ENCODE measurements around the gene DACT2. TPM values are rescaled to one million over a fixed set of nuclear protein-coding genes. Genes with fewer than 3 reads are reported as not detected.

The DACT2 gene
- total RNA-seq: not detected

- H3K27me3 ChIP-seq (ENCODE audit: insufficient read depth, low read length): peaks cover 19% of the 10 kb centered on the region
- H3K4me1 ChIP-seq (ENCODE audit: insufficient read depth, low read length): no peaks in the 10 kb centered on the region
- H3K9me3 ChIP-seq (ENCODE audit: low read depth, low read length): no peaks in the 10 kb centered on the region
- H3K4me3 ChIP-seq (ENCODE audit: low read length): no peak within 1 kb of the TSS
Observed at GRCh38 chr6:168319279-168320111, at the start of gene DACT2. Gene DACT2 (minus strand): TSS chr6:168319777. CDS start chr6:168319633, 144 bp downstream.

- H3K27me3 ChIP-seq (ENCODE audit: insufficient read depth, low read length): no peaks in the 10 kb centered on the region
- no peaks in the 10 kb centered on the region for H3K4me1 ChIP-seq (ENCODE audit: insufficient read depth, low read length)
- H3K4me3 ChIP-seq (ENCODE audit: low read length): no peak overlapping the region
- no peaks in the 10 kb centered on the region for H3K9me3 ChIP-seq (ENCODE audit: low read depth, low read length)
Observed at GRCh38 chr6:168368936-168369335, 49.4 kb upstream of the DACT2 start.

GRCh38 chr6:168368066-168368820 is 48.7 kb upstream of the DACT2 start:
- no peaks in the 10 kb centered on the region for H3K4me1 ChIP-seq (ENCODE audit: insufficient read depth, low read length)
- no peaks in the 10 kb centered on the region for H3K9me3 ChIP-seq (ENCODE audit: low read depth, low read length)
- no peak overlapping the region for H3K4me3 ChIP-seq (ENCODE audit: low read length)
- H3K27me3 ChIP-seq (ENCODE audit: insufficient read depth, low read length): no peaks in the 10 kb centered on the region

- no peaks in the 10 kb centered on the region for H3K27me3 ChIP-seq (ENCODE audit: insufficient read depth, low read length)
- H3K4me1 ChIP-seq (ENCODE audit: insufficient read depth, low read length): no peaks in the 10 kb centered on the region
- no peak overlapping the region for H3K4me3 ChIP-seq (ENCODE audit: low read length)
- no peaks in the 10 kb centered on the region for H3K9me3 ChIP-seq (ENCODE audit: low read depth, low read length)
Observed at GRCh38 chr6:168367285-168367751, 47.7 kb upstream of the DACT2 start.

GRCh38 chr6:168366473-168366872 is 46.9 kb upstream of the DACT2 start:
- H3K4me3 ChIP-seq (ENCODE audit: low read length): no peak overlapping the region
- no peaks in the 10 kb centered on the region for H3K4me1 ChIP-seq (ENCODE audit: insufficient read depth, low read length)
- no peaks in the 10 kb centered on the region for H3K9me3 ChIP-seq (ENCODE audit: low read depth, low read length)
- H3K27me3 ChIP-seq (ENCODE audit: insufficient read depth, low read length): no peaks in the 10 kb centered on the region

- Histone ChIP-seq H3K4me1 (ENCODE audit: insufficient read depth, low read length) (no peaks in the 10 kb centered on the region), H3K27me3 (ENCODE audit: insufficient read depth, low read length) (no peaks in the 10 kb centered on the region), H3K9me3 (ENCODE audit: low read depth, low read length) (no peaks in the 10 kb centered on the region), H3K4me3 (ENCODE audit: low read length) (no peak overlapping the region)
Observed at GRCh38 chr6:168365422-168366165, 46.0 kb upstream of the DACT2 start.

GRCh38 chr6:168364793-168365421 is 45.3 kb upstream of the DACT2 start:
- no peaks in the 10 kb centered on the region for H3K27me3 ChIP-seq (ENCODE audit: insufficient read depth, low read length)
- H3K4me1 ChIP-seq (ENCODE audit: insufficient read depth, low read length): no peaks in the 10 kb centered on the region
- no peak overlapping the region for H3K4me3 ChIP-seq (ENCODE audit: low read length)
- H3K9me3 ChIP-seq (ENCODE audit: low read depth, low read length): no peaks in the 10 kb centered on the region

- Histone ChIP-seq H3K4me1 (ENCODE audit: insufficient read depth, low read length) (no peaks in the 10 kb centered on the region), H3K4me3 (ENCODE audit: low read length) (no peak overlapping the region), H3K27me3 (ENCODE audit: insufficient read depth, low read length) (no peaks in the 10 kb centered on the region), H3K9me3 (ENCODE audit: low read depth, low read length) (no peaks in the 10 kb centered on the region)
Observed at GRCh38 chr6:168363811-168364792, 44.5 kb upstream of the DACT2 start.

- Histone ChIP-seq H3K9me3 (ENCODE audit: low read depth, low read length) (no peaks in the 10 kb centered on the region), H3K27me3 (ENCODE audit: insufficient read depth, low read length) (no peaks in the 10 kb centered on the region), H3K4me3 (ENCODE audit: low read length) (no peak overlapping the region), H3K4me1 (ENCODE audit: insufficient read depth, low read length) (no peaks in the 10 kb centered on the region)
Observed at GRCh38 chr6:168363302-168363701, 43.7 kb upstream of the DACT2 start.

GRCh38 chr6:168362276-168362990 is 42.9 kb upstream of the DACT2 start:
- H3K4me1 ChIP-seq (ENCODE audit: insufficient read depth, low read length): no peaks in the 10 kb centered on the region
- H3K4me3 ChIP-seq (ENCODE audit: low read length): no peak overlapping the region
- H3K27me3 ChIP-seq (ENCODE audit: insufficient read depth, low read length): no peaks in the 10 kb centered on the region
- no peaks in the 10 kb centered on the region for H3K9me3 ChIP-seq (ENCODE audit: low read depth, low read length)

- Histone ChIP-seq H3K9me3 (ENCODE audit: low read depth, low read length) (no peaks in the 10 kb centered on the region), H3K27me3 (ENCODE audit: insufficient read depth, low read length) (no peaks in the 10 kb centered on the region), H3K4me1 (ENCODE audit: insufficient read depth, low read length) (no peaks in the 10 kb centered on the region), H3K4me3 (ENCODE audit: low read length) (no peak overlapping the region)
Observed at GRCh38 chr6:168361766-168362165, 42.2 kb upstream of the DACT2 start.

- no peaks in the 10 kb centered on the region for H3K9me3 ChIP-seq (ENCODE audit: low read depth, low read length)
- no peaks in the 10 kb centered on the region for H3K27me3 ChIP-seq (ENCODE audit: insufficient read depth, low read length)
- H3K4me1 ChIP-seq (ENCODE audit: insufficient read depth, low read length): no peaks in the 10 kb centered on the region
- H3K4me3 ChIP-seq (ENCODE audit: low read length): no peak overlapping the region
Observed at GRCh38 chr6:168359794-168360193, 40.2 kb upstream of the DACT2 start.

GRCh38 chr6:168358842-168359420 is 39.4 kb upstream of the DACT2 start:
- Histone ChIP-seq H3K9me3 (ENCODE audit: low read depth, low read length) (no peaks in the 10 kb centered on the region), H3K4me3 (ENCODE audit: low read length) (no peak overlapping the region), H3K27me3 (ENCODE audit: insufficient read depth, low read length) (no peaks in the 10 kb centered on the region), H3K4me1 (ENCODE audit: insufficient read depth, low read length) (no peaks in the 10 kb centered on the region)

Data from mononuclear cell (primary cell).